Gastroesophageal sphincter (tissue), 4 donors: ENCODE data around the gene CHKB. TPM values are rescaled to one million over a fixed set of nuclear protein-coding genes. Genes with fewer than 3 reads are reported as not detected.

ENCODE experiments used
- ATAC-seq: fragments of 150-250 bp; one replicate; pipeline ENCODE4 v1.9.1; 2016; ENCODE audit warnings: mild to moderate bottlenecking, moderate library complexity
- H3K27ac ChIP-seq, 4 donors: fragments of 200-600 bp; sonication (generic) in 3 of 4; 1 replicate in 3 of 4; 2 replicates in 1 of 4; pipeline ENCODE4 v1.5.1; 2016 to 2019
- H3K27me3 ChIP-seq: fragments of 200-600 bp; sonication (generic); one replicate; pipeline ENCODE4 v1.5.1; 2019
- H3K36me3 ChIP-seq, 2 donors: fragments of 200-600 bp; sonication (generic); one replicate each; pipeline ENCODE4 v1.5.1; 2019; ENCODE audit warnings: control low read depth in 1 of 2
- H3K4me1 ChIP-seq, 3 donors: fragments of 200-600 bp; sonication (generic); 1 replicate in 2 of 3; 2 replicates in 1 of 3; pipeline ENCODE4 v1.5.1; 2016 to 2019; ENCODE audit warnings: control low read depth in 2 of 3
- H3K4me3 ChIP-seq, 2 donors: fragments of 200-600 bp; sonication (generic); one replicate each; pipeline ENCODE4 v1.5.1; 2019; ENCODE audit warnings: mild to moderate bottlenecking in 1 of 2, moderate library complexity in 1 of 2
- H3K9me3 ChIP-seq, 3 donors: fragments of 200-600 bp; sonication (generic); one replicate each; pipeline ENCODE4 v1.5.1; 2017 to 2019; ENCODE audit warnings: control low read depth in 2 of 3
- EP300 ChIP-seq: sonication (generic); formaldehyde crosslinking; IDR thresholded peaks from one replicate; pipeline ENCODE4 v1.6.1; 2017; ENCODE audit warnings: antibody characterized with exemption, mild to moderate bottlenecking
- POLR2A ChIP-seq, 2 donors: fragments of 450-650 bp; IDR thresholded peaks; one replicate each; pipeline ENCODE4 v1.6.1; 2017; ENCODE audit warnings: antibody characterized with exemption in 2 of 2, mild to moderate bottlenecking in 2 of 2, moderate library complexity in 1 of 2
- POLR2AphosphoS5 ChIP-seq: sonication (generic); formaldehyde crosslinking; IDR thresholded peaks from one replicate; pipeline ENCODE4 v1.6.1; 2017; ENCODE audit warnings: antibody characterized with exemption
- WGBS, 2 donors: methylation state at CpG; one replicate each; pipeline ENCODE4 v1.1.5; 2018; ENCODE audit warnings: low coverage in 1 of 2; 5-methylcytosine and 5-hydroxymethylcytosine counted together
- total RNA-seq, 4 donors: library from RNA; depleted of rRNA; stranded (reverse); fragments of >200 nt; gene quantifications; one replicate each; pipeline ENCODE4 v1.1.0, GENCODE V29; 2016
- TF ChIP-seq, protein P1 (sequence below), 4 experiments: fragments of 200-600 bp in 2 of 4; fragments of 450-650 bp in 2 of 4; sonication (generic) in 1 of 4; IDR thresholded peaks; one replicate each; pipeline ENCODE4 v1.5.1; 2017 to 2019; ENCODE audit warnings: antibody characterized with exemption in 4 of 4, mild to moderate bottlenecking in 2 of 4, moderate library complexity in 2 of 4

CHKB gene
- total RNA-seq, 4 donors from 2014 or later, result 16.6 to 39.8 (median 33.1) TPM

DNA sequence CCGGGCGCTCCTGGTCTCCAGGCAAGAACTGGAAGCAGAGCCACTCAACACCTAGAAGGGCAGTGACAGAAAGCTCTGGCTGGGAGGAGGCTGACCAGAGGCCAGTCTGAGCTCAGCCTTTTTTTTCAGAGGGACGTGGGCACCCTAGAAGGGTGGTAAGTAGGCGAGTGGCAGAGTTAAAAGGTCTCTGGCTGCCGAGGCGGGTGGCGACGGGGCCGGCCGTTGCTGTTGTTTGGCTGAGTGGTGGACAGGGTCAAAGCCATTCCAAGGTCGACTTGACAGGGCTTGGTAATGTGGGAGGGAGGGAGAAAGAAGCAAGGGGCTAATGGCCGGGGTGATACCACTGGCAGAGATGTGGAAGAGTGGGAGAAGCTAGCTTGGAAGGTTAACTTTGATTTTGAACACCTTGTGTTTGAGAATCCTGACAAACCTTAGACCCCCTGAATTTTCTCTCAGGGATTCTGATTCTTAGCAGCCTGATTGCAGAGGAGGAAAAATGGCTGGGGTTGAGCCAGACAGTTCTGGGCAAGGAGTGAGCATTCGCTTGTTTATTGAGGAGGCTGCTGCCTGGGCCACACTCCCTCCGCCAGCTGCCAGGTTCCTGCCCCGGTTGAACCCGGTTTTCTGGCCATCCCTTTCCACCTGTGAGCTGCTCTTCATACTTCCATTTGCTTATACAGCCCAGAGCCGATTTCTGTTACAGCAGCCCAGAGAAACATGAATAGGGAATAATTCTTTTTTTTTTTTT, 19.1 kb downstream of the CHKB start:
- H3K9me3 ChIP-seq, result no peaks in the 10 kb centered on the region
- ATAC-seq, result peak; percentile 5
- no peaks in the 10 kb centered on the region for H3K27me3 ChIP-seq
- 16 to 33% methylated on average over 7 to 13 of the region's 17 CpGs for WGBS, 2 donors
- peaks cover 0 to 13% of the 10 kb centered on the region in 2 donors for H3K36me3 ChIP-seq
- TF ChIP-seq, protein P1, sequence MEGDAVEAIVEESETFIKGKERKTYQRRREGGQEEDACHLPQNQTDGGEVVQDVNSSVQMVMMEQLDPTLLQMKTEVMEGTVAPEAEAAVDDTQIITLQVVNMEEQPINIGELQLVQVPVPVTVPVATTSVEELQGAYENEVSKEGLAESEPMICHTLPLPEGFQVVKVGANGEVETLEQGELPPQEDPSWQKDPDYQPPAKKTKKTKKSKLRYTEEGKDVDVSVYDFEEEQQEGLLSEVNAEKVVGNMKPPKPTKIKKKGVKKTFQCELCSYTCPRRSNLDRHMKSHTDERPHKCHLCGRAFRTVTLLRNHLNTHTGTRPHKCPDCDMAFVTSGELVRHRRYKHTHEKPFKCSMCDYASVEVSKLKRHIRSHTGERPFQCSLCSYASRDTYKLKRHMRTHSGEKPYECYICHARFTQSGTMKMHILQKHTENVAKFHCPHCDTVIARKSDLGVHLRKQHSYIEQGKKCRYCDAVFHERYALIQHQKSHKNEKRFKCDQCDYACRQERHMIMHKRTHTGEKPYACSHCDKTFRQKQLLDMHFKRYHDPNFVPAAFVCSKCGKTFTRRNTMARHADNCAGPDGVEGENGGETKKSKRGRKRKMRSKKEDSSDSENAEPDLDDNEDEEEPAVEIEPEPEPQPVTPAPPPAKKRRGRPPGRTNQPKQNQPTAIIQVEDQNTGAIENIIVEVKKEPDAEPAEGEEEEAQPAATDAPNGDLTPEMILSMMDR (IDR thresholded peaks at IDR 0.05), result no peak
- no peak for TF ChIP-seq EP300
- TF ChIP-seq POLR2A (IDR thresholded peaks at IDR 0.05), result no peak
- TF ChIP-seq POLR2AphosphoS5, result no peak
- peaks cover 0 to 22% (median 7%) of the 10 kb centered on the region in 3 donors for H3K4me1 ChIP-seq
- peak overlapping the region; percentile 42 to 61 for H3K4me3 ChIP-seq
- peak overlapping the region in 3 of 4 donors; percentile 68 to 77 (median 72) for H3K27ac ChIP-seq

DNA sequence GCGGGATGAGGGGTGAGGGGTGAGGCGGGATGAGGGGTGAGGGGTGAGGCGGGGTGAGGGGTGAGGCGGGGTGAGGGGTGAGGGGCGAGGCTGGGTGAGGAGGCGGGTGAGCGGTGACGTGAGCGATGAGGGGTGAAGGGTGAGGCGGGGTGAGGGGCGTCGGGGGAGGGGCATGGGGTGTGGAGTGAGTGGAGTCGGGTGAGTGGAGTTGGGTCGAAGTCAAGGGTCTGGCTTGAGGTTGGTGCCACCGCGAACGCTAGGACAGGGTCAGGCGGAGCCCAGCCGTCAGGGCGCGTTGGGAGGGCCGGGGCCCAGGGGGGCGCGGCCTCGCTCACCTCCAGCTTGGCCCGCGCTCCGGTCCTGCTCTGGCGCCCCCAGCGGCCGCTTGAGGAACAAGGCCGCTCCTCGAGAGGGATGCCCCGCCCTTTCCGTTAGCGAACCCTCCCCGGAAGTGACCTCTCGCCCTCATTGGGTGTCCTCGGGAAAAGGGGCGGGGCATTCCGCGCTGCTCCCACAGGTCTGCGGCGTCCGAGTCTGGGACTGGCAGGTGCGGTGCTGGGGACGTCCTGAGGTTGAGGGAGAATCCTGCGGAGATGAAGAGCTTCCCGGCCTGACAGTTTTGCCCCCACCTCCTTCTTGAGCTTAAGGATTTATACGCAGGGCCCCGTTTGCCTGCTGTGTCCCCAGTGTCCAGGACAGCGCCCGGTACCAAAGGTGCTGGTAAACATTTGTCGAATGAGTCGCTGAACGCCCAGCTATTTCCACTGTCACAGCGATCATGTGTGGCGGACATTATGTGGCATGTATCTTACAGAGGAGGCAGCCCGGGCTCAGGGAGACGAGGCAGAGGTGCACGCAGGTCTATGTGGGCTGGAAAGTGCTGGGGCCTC, 19.9 kb downstream of the CHKB start, which contains the start of gene SYCE3:
SYCE3 (minus strand) TSS at position 397 of the 890 bp plus-strand sequence. CDS start 6,514 bp downstream, outside the sequence.
- Histone ChIP-seq H3K9me3 (no peaks in the 10 kb centered on the region), H3K4me1 (peaks cover 0 to 22% (median 7%) of the 10 kb centered on the region in 3 donors), H3K27me3 (no peaks in the 10 kb centered on the region), H3K4me3 (peak within 1 kb of the TSS; percentile 42 to 61), H3K36me3 (peaks cover 0 to 5% of the 10 kb centered on the region in 2 donors), H3K27ac (peak within 1 kb of the TSS in 3 of 4 donors; percentile 68 to 77 (median 72))
- 1% methylated on average over 27 of the region's 61 CpGs; no CpG with 5 or more reads in 1 of the 2 donors for WGBS, 2 donors
- TF ChIP-seq POLR2AphosphoS5 (peak; percentile 61), POLR2A (IDR thresholded peaks at IDR 0.05) (peak in 1 of 2 donors; percentile 41), EP300 (no peak)
- TF ChIP-seq, protein P1 (IDR thresholded peaks at IDR 0.05), result peak in 3 of 4 experiments; percentile 95 to 97 (median 96)
- ATAC-seq, result peak; percentile 96

DNA sequence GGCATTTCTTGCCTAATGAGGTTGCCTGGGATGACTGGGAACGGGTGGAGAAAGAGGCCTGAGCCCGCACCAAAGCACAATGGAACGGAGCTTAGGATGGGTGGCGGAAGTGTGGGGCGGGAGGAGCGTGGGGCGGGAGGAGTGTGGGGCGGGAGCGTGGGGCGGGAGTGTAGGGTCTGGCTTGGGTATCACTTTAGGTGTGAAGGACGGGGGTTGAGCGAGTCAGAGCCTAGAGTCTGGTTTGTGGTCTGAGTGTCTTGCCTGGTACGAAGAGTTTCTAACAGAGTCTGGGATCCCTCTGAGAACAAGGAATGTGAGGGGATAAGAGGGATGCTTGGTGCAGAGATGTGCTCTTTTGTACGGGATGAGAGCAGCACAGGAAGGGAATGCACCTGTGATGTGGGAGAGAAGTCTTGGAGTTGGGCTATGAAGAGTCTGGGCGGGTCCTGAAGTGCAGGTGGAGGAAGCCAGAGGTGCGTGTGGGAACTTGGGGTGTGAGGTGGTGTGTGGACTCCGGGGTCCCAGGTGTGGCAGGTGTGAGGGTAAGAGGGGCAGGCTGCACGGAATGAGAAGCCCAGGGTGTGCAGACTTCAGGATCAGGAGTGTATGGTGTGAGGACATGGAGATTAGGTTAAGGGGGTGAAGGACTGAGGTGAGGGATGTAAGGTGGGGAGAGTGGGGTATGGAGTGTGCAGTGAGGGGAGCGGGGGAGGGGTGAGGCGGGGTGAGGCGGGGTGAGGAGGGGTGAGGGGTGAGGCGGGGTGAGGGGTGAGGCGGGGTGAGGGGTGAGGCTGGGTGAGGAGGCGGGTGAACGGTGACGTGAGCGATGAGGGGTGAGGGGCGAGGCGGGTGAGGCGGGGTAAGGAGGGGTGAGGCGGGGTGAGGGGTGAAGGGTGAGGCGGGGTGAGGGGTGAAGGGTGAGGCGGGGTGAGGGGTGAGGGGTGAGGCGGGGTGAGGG, 21.0 kb downstream of the CHKB start:
- Histone ChIP-seq H3K4me3 (no peak overlapping the region), H3K36me3 (no peaks in the 10 kb centered on the region), H3K4me1 (peaks cover 0 to 22% (median 7%) of the 10 kb centered on the region in 3 donors), H3K27me3 (no peaks in the 10 kb centered on the region), H3K27ac (no peak overlapping the region), H3K9me3 (no peaks in the 10 kb centered on the region)
- ATAC-seq, result no peak
- WGBS, 2 donors, result 57 to 76% methylated on average over 4 to 10 of the region's 34 CpGs
- TF ChIP-seq POLR2A (IDR thresholded peaks at IDR 0.05) (no peak), EP300 (no peak), POLR2AphosphoS5 (no peak)
- TF ChIP-seq, protein P1 (IDR thresholded peaks at IDR 0.05), result no peak

DNA sequence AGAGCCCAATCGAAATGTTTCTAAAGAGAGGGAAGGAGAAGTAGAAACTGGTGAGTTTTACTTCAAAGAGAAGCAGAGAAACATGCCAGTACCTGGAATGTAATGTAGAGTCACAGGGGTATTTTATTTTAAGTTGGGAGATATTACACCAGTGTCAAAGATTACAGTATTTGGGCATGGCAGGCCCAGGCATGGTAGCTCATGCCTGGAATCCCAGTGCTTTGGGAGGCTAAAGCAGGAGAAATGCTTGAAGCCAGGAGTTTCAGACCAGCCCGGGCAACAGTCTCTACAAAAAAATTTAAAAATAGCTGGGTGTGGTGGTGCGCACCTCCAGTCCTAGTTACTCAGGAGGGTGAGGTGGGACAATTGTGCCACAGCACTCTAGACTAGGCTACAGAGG, 22.6 kb downstream of the CHKB start:
- ATAC-seq, result no peak
- Histone ChIP-seq H3K4me1 (peaks cover 0 to 22% (median 7%) of the 10 kb centered on the region in 3 donors), H3K27ac (no peak overlapping the region), H3K27me3 (no peaks in the 10 kb centered on the region), H3K4me3 (no peak overlapping the region), H3K36me3 (no peaks in the 10 kb centered on the region), H3K9me3 (no peaks in the 10 kb centered on the region)
- WGBS, 2 donors, result 91% methylated on average over 3 of the region's 3 CpGs; no CpG with 5 or more reads in 1 of the 2 donors
- TF ChIP-seq, protein P1 (IDR thresholded peaks at IDR 0.05), result no peak
- TF ChIP-seq POLR2AphosphoS5 (no peak), EP300 (no peak), POLR2A (IDR thresholded peaks at IDR 0.05) (no peak)
